SK-N-SH treated with all-trans-retinoic acid at 6 μM for 48 hours (cell line): ENCODE measurements around the gene MRPS14.

Experiments
- ATAC-seq: fragments of 200-7000 bp; cut with Tn5 transposase; 3 replicates; pipeline ENCODE4 v1.9.1; 2020; ENCODE audit warnings: mild to moderate bottlenecking, moderate library complexity
- ARNTL ChIP-seq: fragments of 450-650 bp; formaldehyde crosslinking; IDR thresholded peaks from 2 replicates; pipeline ENCODE4 v1.5.0; 2020; ENCODE audit warnings: low read depth, mild to moderate bottlenecking, moderate library complexity, borderline replicate concordance
- BACH2 ChIP-seq: fragments of 250-450 bp; sonication (Bioruptor Pico); IDR thresholded peaks from 2 replicates; pipeline ENCODE4 v1.9.0; 2021; ENCODE audit warnings: mild to moderate bottlenecking, borderline replicate concordance
- CSDC2 ChIP-seq: fragments of 250-450 bp; sonication (Bioruptor Pico); IDR thresholded peaks from 2 replicates; pipeline ENCODE4 v1.5.0; 2020; ENCODE audit warnings: mild to moderate bottlenecking, moderate library complexity
- ESRRG ChIP-seq: fragments of 250-450 bp; sonication (Bioruptor Pico); IDR thresholded peaks from 2 replicates; pipeline ENCODE4 v1.6.1; 2021; ENCODE audit warnings: mild to moderate bottlenecking
- GLIS3 ChIP-seq: fragments of 250-450 bp; sonication (Bioruptor Pico); IDR thresholded peaks from 2 replicates; pipeline ENCODE4 v1.5.0; 2020; ENCODE audit warnings: mild to moderate bottlenecking, moderate library complexity
- ISL1 ChIP-seq: fragments of 250-450 bp; sonication (Bioruptor Pico); IDR thresholded peaks from 2 replicates; pipeline ENCODE4 v2.1.2; 2022; ENCODE audit warnings: mild to moderate bottlenecking, moderate library complexity
- OSR1 ChIP-seq: fragments of 250-450 bp; sonication (Bioruptor Pico); IDR thresholded peaks from 2 replicates; pipeline ENCODE4 v1.8.0; 2022; ENCODE audit warnings: moderate library complexity, mild to moderate bottlenecking, inconsistent platforms
- PPARA ChIP-seq: fragments of 250-450 bp; sonication (Bioruptor Pico); IDR thresholded peaks from 2 replicates; pipeline ENCODE4 v1.5.0; 2020; ENCODE audit warnings: mild to moderate bottlenecking, borderline replicate concordance
- RARB ChIP-seq: fragments of 250-450 bp; sonication (Bioruptor Pico); IDR thresholded peaks from 2 replicates; pipeline ENCODE4 v1.8.0; 2021; ENCODE audit warnings: mild to moderate bottlenecking, moderate library complexity
- SNAI2 ChIP-seq: fragments of 250-450 bp; sonication (Bioruptor Pico); IDR thresholded peaks from 2 replicates; pipeline ENCODE4 v1.5.0; 2020; ENCODE audit warnings: mild to moderate bottlenecking, moderate library complexity
- TCF4 ChIP-seq: fragments of 250-450 bp; sonication (Bioruptor Pico); IDR thresholded peaks from 2 replicates; pipeline ENCODE4 v1.8.0; 2021; ENCODE audit warnings: mild to moderate bottlenecking, moderate library complexity, borderline replicate concordance
- TOX ChIP-seq: fragments of 250-450 bp; sonication (Bioruptor Pico); IDR thresholded peaks from 2 replicates; pipeline ENCODE4 v1.8.0; 2021; ENCODE audit warnings: mild to moderate bottlenecking, moderate library complexity, borderline replicate concordance
- ZC3H10 ChIP-seq: fragments of 250-450 bp; sonication (Bioruptor Pico); IDR thresholded peaks from 2 replicates; pipeline ENCODE4 v1.5.1; 2021; ENCODE audit warnings: mild to moderate bottlenecking, moderate library complexity
- ZFP3 ChIP-seq: fragments of 250-450 bp; sonication (Bioruptor Pico); IDR thresholded peaks from 2 replicates; pipeline ENCODE4 v1.5.0; 2020; ENCODE audit warnings: mild to moderate bottlenecking, moderate library complexity
- ZFP30 ChIP-seq: fragments of 450-650 bp; formaldehyde crosslinking; IDR thresholded peaks from 2 replicates; pipeline ENCODE4 v1.5.0; 2022; ENCODE audit warnings: mild to moderate bottlenecking, moderate library complexity
- ZNF565 ChIP-seq: fragments of 450-650 bp; formaldehyde crosslinking; conservative IDR thresholded peaks from 2 replicates; pipeline ENCODE4 v1.5.0; 2020; ENCODE audit warnings: low read depth, mild to moderate bottlenecking, moderate library complexity
- ZNF70 ChIP-seq: fragments of 450-650 bp; formaldehyde crosslinking; IDR thresholded peaks from 2 replicates; pipeline ENCODE4 v1.5.0; 2020; ENCODE audit warnings: mild to moderate bottlenecking, moderate library complexity
- ZNF8 ChIP-seq: fragments of 450-650 bp; formaldehyde crosslinking; IDR thresholded peaks from 2 replicates; pipeline ENCODE4 v1.5.0; 2020; ENCODE audit warnings: mild to moderate bottlenecking, moderate library complexity
- TF ChIP-seq, protein P1 (sequence below): fragments of 250-450 bp; sonication (Bioruptor Pico); IDR thresholded peaks from 2 replicates; pipeline ENCODE4 v1.8.0; 2021; ENCODE audit warnings: low read depth, mild to moderate bottlenecking, moderate library complexity, borderline replicate concordance
- TF ChIP-seq, protein P2 (sequence below): fragments of 250-450 bp; sonication (Bioruptor Pico); IDR thresholded peaks from 2 replicates; pipeline ENCODE4 v1.5.0; 2020; ENCODE audit warnings: mild to moderate bottlenecking, moderate library complexity
- TF ChIP-seq, protein P3 (sequence below): fragments of 250-450 bp; sonication (Bioruptor Pico); IDR thresholded peaks from 2 replicates; pipeline ENCODE4 v1.8.0; 2020; ENCODE audit warnings: mild to moderate bottlenecking, moderate library complexity, borderline replicate concordance

The MRPS14 gene

DNA sequence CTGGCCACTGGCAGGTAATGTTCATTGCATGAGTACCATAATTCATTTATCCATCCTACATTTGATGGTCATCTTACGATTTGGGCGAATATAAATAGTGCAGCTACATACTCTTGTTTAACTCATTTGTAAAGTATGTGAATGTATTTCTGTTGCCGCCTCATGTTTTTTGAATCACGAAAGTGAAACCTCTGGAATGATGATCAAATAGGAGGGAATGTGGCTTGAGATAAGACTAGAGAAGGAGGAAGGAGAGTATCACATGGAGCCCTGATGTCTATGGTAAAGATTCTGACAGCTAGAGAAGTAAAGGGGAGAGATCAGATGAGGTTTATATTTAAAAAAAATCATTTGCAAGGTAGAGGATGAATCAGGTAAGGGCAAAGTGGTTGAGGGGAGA lies 8.0 kb downstream of the MRPS14 start:
- peak; percentile 85 for ATAC-seq
- no peak for TF ChIP-seq BACH2 (CRISPR knock-in tag)

DNA sequence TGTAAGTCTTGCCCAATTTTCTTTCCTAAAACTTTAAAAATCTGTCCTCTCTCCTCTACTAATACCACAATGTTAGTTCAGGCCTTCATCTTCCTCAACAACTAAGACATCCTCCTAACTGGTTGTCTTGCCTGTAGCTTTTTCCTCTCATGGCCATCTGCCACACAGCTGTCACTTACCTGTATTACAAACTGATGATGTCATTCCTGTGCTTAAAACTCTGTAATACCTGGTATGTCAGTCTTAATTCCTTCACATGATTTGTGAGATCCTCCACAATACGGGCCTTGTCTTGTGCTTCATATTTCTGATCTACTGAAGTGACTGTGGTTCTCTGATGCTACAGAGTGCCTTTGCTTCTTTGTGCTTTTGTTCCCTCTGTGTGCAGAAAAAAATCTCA lies 9.8 kb downstream of the MRPS14 start:
- ATAC-seq, result no peak
- TF ChIP-seq CSDC2 (no peak), ZNF70 (CRISPR knock-in tag) (no peak), BACH2 (CRISPR knock-in tag) (no peak), ZNF8 (no peak), OSR1 (CRISPR knock-in tag) (no peak), ESRRG (CRISPR knock-in tag) (no peak), ZNF565 (CRISPR knock-in tag) (no peak)
- TF ChIP-seq, protein P1, sequence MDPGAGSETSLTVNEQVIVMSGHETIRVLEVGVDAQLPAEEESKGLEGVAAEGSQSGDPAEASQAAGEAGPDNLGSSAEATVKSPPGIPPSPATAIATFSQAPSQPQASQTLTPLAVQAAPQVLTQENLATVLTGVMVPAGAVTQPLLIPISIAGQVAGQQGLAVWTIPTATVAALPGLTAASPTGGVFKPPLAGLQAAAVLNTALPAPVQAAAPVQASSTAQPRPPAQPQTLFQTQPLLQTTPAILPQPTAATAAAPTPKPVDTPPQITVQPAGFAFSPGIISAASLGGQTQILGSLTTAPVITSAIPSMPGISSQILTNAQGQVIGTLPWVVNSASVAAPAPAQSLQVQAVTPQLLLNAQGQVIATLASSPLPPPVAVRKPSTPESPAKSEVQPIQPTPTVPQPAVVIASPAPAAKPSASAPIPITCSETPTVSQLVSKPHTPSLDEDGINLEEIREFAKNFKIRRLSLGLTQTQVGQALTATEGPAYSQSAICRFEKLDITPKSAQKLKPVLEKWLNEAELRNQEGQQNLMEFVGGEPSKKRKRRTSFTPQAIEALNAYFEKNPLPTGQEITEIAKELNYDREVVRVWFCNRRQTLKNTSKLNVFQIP (CRISPR knock-in tag), result no peak
- TF ChIP-seq, protein P2, sequence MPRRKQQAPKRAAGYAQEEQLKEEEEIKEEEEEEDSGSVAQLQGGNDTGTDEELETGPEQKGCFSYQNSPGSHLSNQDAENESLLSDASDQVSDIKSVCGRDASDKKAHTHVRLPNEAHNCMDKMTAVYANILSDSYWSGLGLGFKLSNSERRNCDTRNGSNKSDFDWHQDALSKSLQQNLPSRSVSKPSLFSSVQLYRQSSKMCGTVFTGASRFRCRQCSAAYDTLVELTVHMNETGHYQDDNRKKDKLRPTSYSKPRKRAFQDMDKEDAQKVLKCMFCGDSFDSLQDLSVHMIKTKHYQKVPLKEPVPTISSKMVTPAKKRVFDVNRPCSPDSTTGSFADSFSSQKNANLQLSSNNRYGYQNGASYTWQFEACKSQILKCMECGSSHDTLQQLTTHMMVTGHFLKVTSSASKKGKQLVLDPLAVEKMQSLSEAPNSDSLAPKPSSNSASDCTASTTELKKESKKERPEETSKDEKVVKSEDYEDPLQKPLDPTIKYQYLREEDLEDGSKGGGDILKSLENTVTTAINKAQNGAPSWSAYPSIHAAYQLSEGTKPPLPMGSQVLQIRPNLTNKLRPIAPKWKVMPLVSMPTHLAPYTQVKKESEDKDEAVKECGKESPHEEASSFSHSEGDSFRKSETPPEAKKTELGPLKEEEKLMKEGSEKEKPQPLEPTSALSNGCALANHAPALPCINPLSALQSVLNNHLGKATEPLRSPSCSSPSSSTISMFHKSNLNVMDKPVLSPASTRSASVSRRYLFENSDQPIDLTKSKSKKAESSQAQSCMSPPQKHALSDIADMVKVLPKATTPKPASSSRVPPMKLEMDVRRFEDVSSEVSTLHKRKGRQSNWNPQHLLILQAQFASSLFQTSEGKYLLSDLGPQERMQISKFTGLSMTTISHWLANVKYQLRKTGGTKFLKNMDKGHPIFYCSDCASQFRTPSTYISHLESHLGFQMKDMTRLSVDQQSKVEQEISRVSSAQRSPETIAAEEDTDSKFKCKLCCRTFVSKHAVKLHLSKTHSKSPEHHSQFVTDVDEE, result no peak

DNA sequence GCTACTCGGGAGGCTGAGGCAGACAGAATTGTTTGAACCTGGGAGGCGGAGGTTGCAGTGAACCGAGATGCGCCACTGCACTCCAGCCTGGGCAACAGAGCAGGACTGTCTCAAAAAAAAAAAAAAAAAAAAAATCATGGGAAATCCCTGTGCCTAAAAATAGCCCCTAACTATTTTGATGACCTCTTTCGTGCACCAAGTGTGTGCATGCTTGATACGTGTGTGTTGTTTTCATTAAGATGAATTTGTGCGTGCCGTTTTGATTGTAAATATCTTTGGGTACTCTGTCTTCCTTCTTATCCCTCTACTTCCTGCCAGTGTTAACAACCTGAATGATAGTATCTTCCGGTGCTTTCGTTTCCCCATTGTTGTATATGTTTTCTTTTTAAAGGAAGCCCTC lies 13.7 kb downstream of the MRPS14 start:
- TF ChIP-seq ZFP30 (CRISPR knock-in tag) (no peak), PPARA (CRISPR knock-in tag) (no peak), ESRRG (CRISPR knock-in tag) (no peak), GLIS3 (CRISPR knock-in tag) (no peak), SNAI2 (no peak)
- TF ChIP-seq, protein P2, result no peak
- ATAC-seq, result no peak

DNA sequence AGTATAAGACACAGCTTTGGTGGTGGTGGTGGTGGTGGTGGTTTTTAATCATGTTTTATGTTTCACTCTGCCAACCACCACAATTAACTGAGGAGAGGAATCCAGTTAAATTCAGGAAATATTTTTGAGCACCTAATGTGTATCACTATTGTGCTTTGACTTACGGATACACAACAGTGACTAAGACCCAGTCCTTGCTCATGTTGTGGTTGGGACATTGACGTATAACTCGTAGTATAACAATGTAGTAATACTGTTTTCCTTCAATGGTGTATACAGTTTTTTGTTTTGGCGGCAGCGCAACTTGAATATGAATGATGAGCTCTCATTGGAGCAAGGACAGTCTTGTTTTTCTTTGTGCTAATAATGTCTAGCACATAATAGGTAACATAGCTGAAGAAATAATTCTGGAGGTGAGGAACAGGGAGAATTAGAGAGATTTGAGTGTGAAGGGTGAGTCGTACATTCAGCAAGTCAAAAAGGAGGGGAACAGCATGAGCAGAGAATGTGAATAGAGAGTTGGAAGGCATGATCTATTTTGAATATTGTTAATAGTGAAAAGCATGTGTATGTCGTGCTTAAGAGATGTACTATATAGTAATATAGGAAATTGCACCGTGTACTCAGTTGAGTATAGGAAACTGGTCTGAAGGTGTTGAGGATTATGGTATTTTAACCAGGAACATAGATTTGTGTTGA lies 18.0 kb downstream of the MRPS14 start:
- TF ChIP-seq, protein P1 (CRISPR knock-in tag), result no peak
- TF ChIP-seq TOX (CRISPR knock-in tag) (no peak), CSDC2 (no peak), SNAI2 (no peak), ZC3H10 (CRISPR knock-in tag) (no peak), ISL1 (CRISPR knock-in tag) (no peak), ZFP3 (CRISPR knock-in tag) (no peak), PPARA (CRISPR knock-in tag) (no peak), ZNF565 (CRISPR knock-in tag) (no peak), TCF4 (CRISPR knock-in tag) (no peak), ARNTL (CRISPR knock-in tag) (no peak), GLIS3 (CRISPR knock-in tag) (no peak), ESRRG (CRISPR knock-in tag) (no peak), ZFP30 (CRISPR knock-in tag) (no peak), ZNF70 (CRISPR knock-in tag) (no peak), BACH2 (CRISPR knock-in tag) (no peak), RARB (CRISPR knock-in tag) (no peak)
- TF ChIP-seq, protein P2, result no peak
- TF ChIP-seq, protein P3, sequence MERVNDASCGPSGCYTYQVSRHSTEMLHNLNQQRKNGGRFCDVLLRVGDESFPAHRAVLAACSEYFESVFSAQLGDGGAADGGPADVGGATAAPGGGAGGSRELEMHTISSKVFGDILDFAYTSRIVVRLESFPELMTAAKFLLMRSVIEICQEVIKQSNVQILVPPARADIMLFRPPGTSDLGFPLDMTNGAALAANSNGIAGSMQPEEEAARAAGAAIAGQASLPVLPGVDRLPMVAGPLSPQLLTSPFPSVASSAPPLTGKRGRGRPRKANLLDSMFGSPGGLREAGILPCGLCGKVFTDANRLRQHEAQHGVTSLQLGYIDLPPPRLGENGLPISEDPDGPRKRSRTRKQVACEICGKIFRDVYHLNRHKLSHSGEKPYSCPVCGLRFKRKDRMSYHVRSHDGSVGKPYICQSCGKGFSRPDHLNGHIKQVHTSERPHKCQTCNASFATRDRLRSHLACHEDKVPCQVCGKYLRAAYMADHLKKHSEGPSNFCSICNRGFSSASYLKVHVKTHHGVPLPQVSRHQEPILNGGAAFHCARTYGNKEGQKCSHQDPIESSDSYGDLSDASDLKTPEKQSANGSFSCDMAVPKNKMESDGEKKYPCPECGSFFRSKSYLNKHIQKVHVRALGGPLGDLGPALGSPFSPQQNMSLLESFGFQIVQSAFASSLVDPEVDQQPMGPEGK, result no peak
- TF ChIP-seq, all 23 proteins: peak for 0
- ATAC-seq, result no peak
